GM21723 (cell line): ENCODE measurements around the gene ATXN7L2.

Experiments
- ATAC-seq: cut with Tn5 transposase; IDR thresholded peaks from one replicate; pipeline ENCODE4 v1.9.1; 2021; ENCODE audit warnings: mild to moderate bottlenecking, moderate library complexity; ENCODE audit not compliant: unreplicated experiment

The ATXN7L2 gene

GRCh38 chr1:109521002-109521951 lies 37.6 kb downstream of the ATXN7L2 start:
- no peak for ATAC-seq

GRCh38 chr1:109522026-109522425 lies 38.3 kb downstream of the ATXN7L2 start:
- no peak for ATAC-seq

GRCh38 chr1:109523706-109524105 lies 40.0 kb downstream of the ATXN7L2 start:
- ATAC-seq, result no peak

- peak; percentile 61 for ATAC-seq
These were observed 43.5 kb downstream of the ATXN7L2 start for GRCh38 chr1:109527098-109527811.

- ATAC-seq, result no peak
These were observed 44.4 kb downstream of the ATXN7L2 start for GRCh38 chr1:109527846-109528695.

- ATAC-seq, result no peak
These were observed 45.0 kb downstream of the ATXN7L2 start for GRCh38 chr1:109528712-109529111.

GRCh38 chr1:109529881-109530456 lies 46.3 kb downstream of the ATXN7L2 start:
- no peak for ATAC-seq

GRCh38 chr1:109530457-109531087 lies 46.9 kb downstream of the ATXN7L2 start:
- ATAC-seq, result no peak

GRCh38 chr1:109531380-109531779 lies 47.7 kb downstream of the ATXN7L2 start:
- ATAC-seq, result no peak

GRCh38 chr1:109531826-109532364 lies 48.2 kb downstream of the ATXN7L2 start:
- no peak for ATAC-seq

- peak; percentile 78 for ATAC-seq
These were observed 48.8 kb downstream of the ATXN7L2 start for GRCh38 chr1:109532365-109533136.

GRCh38 chr1:109534307-109534858 lies 50.7 kb downstream of the ATXN7L2 start:
- ATAC-seq, result no peak

GRCh38 chr1:109535481-109535880 lies 51.8 kb downstream of the ATXN7L2 start:
- ATAC-seq, result no peak

GRCh38 chr1:109535971-109536491 lies 52.3 kb downstream of the ATXN7L2 start:
- no peak for ATAC-seq

- ATAC-seq, result no peak
These were observed 53.9 kb downstream of the ATXN7L2 start for GRCh38 chr1:109537450-109538178.

GRCh38 chr1:109538827-109539555 lies 55.3 kb downstream of the ATXN7L2 start:
- ATAC-seq, result no peak

GRCh38 chr1:109539676-109540075 lies 56.0 kb downstream of the ATXN7L2 start, which contains the start of gene GPR61:
Gene GPR61 (plus strand): TSS chr1:109539872. CDS start chr1:109543023, 3,151 bp downstream.
- no peak for ATAC-seq
